NCI-H748 (cell line): ENCODE data around the gene LCN15.
A peak's percentile ranks its signal among the peaks of the same experiment; 100 is the strongest.
"Not testable (repeated sequence)": the region's sequence is repeated elsewhere in the genome, so short reads cannot be mapped to it uniquely, and the experiment has no call there.

Source experiments
- DNase-seq: peaks from one replicate; lab custom pipeline; 2025; ENCODE audit not compliant: unreplicated experiment; lab: John Stamatoyannopoulos, UW

The LCN15 gene

DNA sequence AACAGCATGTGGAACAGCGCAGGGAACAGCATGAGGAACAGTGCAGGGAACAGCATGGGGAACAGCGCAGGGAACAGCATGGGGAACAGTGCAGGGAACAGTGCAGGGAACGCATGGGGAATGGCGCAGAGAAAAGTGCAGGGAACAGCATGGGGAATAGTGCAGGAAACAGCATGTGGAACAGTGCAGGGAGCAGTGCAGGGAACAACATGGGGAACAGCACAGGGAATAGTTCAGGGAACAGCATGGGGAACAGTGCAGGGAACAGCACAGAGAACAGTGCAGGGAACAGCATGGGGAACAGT lies 8.2 kb downstream of the LCN15 start:
- DNase-seq, result no peak

DNA sequence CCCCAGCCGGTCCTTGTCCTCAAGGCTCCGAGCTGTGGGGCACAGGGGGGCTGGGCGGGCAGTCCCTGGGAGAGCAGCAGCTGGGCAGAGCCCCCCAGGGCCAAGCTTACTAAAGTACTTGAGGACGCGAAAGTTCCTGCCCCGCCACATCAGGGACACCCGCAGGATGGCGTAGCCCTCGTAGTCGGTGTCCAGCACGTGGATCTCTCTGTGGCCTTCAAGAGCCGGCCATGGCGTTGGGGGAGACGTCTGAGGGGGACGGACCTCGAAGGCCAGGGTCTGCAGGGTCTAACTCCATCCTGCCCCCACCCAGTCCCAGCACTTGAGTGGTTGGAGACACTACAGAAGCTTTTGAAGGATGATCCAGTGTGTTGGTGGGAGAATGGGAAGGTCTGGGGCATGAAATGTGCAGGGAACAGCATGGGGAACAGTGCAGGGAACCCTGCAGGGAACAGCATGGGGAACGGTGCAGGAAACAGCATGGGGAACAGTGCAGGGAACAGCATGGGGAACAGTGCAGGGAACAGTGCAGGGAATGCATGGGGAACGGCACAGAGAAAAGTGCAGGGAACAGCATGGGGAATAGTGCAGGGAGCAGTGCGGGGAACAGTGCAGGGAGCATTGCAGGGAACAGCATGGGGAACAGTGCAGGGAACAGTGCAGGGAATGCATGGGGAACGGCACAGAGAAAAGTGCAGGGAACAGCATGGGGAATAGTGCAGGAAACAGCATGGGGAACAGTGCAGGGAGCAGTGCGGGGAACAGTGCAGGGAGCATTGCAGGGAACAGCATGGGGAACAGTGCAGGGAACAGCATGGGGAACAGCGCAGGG lies 8.8 kb downstream of the LCN15 start:
- not testable (repeated sequence) for DNase-seq

DNA sequence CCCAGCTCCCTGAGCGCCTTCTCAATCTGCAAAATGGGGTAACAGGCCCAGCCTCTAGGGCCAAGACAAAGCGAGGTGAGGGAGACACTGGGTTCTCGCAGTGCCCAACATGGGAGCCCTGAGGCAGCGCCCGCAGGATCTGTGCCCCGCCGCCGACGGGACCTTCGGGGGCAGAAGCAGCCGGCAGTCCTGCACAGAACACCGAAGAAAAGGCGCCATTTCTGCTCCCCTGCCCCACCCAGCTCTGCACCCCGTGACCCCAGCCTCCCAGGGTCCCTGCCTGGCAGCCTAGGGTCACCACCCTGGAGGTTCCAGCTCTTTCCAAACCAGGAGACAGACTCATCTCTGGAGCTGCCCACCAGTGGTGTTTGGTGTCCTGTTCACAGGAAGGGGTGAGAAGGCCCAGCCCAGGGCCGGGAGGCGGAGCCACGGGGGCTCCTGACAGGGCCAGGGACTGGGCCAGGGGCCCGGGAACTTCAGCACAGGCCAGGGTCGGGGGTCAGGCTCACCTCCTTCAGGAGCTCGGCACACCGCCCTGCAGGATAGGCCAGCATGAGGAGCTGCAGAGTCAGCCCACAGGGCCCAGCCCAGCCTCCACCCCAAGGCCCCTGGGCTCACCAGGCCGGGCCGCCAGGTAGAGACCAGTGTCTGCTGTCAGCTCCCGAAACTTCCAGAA lies 9.6 kb downstream of the LCN15 start:
- no peak for DNase-seq

DNA sequence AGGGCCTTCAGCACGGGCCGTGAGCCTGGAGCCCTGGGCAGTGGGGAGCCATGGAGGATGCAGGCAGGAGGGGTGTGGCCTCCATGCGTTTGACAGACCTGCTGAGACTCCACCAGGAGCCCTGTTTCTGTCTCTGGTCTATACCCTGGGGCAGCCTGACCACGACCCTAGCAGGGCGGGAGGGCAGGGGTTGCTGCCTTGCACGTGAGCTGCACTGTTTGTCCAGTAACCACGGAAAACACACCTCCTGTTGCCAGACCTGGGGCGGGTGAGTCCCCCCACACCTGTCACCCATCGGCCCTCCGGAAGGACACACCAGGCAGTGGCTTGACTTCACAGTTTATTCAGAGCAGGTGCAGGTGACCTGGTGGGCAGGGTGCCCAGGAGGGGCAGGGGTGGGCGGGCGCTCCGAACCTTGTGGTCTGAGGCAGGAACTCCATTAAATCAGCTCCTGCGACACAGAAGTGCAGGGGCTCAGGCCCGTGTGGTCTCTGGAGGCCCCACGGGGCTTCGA lies 10.2 kb downstream of the LCN15 start:
- DNase-seq, result peak; percentile 36

DNA sequence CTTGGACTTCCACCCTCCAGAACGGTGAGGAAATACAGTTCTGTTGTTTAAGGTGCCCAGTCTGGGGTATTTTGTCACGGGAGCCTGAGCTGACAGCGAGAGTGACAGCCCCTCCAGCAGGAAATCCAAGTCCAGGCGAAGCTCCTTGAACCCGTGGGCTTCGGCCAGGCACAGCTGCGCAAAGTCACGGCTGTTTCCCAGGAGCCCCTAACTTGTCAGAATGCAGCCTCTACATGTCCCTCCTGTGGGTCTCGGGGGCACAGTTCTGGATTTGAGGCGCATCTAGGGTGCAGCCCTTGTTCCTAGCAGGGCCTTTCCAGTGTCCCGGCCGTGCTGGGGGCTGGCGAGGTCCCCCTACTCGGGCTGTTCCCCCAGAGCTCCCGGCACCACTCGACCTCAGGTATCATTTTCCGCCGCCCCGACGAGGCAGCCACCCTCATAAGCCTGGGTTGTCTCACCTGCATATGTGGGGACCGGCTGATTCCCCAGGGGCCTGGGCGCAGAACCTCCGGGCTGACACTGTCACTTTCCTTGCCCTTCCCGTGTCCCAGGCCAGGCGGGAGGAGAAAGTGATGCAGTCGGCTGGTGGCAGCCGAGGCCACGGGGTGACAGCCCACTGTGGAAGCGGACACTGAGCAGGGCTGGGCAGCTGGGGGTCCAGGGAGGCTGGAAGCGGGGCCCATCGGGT lies 10.8 kb downstream of the LCN15 start:
- no peak for DNase-seq

DNA sequence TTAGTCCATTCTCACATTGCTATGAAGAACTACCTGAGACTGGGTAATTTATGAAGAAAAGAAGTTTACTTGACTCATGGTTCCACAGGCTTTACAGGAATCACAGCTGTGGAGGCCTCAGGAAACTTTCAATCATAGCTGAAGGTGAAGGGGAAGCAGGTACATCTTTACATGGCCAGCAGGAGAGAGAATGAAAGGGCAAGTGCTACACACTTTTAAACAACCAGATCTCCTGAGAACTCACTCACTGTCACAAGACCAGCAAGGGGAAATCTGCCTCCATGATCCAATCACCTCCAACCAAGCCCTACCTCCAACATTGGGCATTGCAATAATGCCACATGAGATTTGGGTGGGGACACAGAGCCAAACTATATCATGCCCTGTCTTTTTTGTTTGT lies 12.5 kb downstream of the LCN15 start:
- DNase-seq, result no peak

DNA sequence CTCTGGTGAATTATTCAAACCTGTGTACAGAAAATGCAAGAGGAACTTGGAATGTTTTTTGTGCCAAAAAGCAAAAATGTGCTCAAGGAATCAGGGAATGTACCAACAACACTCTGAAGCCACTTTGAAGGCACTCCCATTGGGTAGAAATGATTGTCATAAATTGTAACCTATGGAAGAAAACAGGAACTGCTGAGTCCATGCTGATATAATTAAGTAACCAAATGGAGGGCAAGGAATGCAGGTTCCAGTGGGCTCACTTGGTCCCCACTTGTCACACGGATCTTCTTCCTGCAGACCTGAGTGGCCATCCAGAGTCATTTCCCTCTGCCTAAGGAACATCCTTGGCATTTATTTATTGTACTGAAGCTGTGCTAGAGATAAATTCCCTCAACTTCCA lies 13.1 kb downstream of the LCN15 start:
- no peak for DNase-seq

DNA sequence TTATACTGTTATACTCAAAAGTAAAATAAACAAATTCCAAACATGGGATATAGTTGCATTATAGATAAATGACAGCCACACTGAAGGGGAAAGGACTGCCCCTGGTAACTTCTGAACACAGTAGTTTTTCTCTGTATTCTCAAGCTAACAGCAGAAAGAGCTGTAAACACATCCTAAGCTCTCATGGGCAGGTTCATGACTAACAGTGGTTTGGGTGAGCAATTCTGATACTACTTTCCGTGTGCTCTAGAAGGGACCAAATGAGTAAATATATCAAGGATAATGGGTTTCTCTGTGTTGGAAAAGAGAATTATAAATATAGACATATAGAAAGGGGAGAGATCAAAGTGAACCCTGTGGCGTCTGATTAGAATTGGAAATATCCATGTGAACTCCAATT lies 13.8 kb downstream of the LCN15 start:
- no peak for DNase-seq

DNA sequence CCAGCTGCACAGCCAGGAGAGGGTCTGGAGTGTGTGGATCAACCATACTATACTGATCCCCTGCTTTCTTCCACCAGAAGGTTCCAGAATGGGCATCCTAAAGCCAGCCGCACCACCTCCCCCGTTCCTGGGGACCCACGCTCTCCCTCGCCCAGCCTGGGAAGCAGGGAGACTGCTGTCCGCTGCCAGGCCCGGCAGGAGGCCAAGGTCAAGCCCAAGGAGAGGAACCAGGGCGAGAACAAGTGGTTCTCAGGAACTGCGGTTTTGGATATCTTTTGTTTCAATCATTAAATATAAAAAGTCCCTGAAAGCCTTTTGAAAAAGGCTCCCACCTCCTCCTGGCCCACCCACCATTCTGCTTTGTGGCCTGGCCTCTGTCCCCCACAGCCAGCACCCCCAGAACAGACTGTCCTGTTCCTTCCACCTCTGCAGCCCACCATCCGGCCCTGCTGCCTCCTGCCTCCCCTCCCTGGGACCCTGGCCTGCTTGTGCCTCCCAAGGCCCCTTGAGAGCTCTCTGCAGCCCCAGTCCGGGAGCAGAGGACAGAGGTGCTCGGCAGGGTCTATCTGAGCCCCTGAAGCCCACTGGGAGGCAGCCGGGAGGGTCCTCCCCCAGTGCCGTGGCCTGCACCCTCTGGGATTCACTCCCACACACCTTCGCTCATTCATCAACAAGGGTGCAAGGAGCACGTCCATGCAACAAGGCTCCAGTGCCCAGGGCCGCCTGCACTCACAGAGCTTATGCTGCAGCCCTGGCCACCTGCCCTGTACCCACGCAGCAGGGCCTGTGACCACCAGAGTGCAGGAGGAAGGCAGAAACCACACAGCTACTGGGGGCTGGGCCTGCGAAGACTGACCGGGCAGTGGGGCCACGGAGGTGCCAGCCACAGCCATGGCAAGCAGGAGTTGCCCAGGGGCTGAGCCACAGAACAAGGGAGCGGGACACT lies 15.4 kb downstream of the LCN15 start:
- DNase-seq, result no peak

DNA sequence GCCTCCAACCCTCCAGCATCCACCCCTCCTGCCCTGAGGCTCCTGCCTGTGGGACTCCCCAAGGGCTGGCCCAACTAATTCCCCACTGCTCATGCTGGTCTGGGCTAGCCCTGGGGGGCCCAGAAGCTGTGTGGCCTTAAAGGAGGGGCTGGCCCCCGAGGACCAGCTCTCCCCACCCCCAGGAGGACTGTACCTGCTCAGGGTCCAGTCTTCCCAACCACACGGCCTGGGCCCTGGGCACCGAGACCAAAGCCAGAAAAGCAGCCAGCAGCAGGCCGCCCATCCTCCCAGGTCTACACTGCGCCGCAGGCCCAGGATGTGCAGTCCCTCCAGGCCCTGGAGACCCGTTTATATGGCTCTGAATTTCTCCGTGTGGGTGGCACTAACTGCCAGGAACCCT lies 16.1 kb downstream of the LCN15 start, which contains the start of gene LCN6:
Gene LCN6, minus strand, starts transcription at position 325 of the 400 bp plus-strand sequence. Its CDS starts 42 bp downstream, at position 283.
- no peak for DNase-seq

DNA sequence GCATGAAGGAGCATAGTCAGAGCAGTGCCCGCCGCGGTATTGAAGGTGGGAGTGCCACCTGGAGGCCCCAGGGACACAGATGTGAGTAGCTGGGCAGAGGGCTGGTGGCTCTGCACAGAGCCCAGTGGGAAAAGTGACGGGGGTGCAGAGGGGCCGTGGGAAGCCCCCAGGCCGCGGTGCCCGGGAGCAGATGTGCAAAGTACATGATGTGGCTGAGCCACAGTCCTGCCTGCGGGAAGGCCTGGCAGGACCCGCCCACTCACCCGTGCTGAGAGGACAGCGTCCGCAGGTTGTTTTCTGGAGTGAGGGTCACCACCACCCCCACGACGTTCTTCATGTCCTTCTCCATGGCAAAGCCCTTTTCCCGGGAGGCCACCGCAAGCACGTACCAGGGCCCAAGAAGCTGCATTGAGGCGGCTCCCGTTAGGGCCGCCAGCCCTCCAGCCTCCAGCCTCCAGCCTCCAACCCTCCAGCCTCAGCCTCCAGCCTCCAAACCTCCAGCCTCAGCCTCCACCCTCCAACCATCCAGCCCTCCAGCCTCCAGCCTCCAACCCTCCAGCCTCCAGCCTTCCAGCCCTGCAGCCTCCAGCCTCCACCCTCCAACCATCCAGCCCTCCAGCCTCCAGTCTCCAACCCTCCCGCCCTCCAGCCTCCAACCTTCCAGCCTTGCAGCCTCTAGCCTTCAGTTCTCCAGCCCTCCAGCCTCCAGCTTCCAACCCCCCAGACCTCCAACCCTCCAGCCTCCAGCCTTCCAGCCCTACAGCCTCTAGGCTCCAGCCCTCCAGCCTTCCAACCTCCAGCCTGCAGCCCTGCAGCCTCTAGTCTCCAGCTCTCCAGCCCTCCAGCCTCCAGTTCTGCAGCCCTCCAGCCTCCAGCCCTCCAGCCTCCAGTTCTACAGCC lies 16.9 kb downstream of the LCN15 start:
- no peak for DNase-seq

DNA sequence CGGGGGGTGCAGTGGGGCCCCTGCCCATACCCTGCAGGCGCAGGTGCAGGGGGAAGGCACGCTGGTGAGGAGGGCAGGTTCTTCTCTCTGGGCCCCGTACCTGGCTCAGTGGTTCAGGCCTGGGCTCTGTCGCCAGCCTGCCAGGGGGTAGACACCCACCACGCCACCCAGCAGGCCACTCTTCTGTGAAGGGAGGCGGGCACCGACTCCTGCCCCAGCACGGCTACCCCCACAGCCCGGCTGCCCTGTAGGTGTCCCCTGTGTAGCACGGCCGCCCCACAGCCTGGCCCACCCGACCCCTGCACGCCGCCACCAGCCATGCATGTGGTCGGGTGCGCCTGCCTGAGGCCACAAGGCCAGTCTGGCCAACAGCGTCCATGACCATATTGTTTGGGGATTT lies 17.7 kb downstream of the LCN15 start:
- DNase-seq, result no peak

DNA sequence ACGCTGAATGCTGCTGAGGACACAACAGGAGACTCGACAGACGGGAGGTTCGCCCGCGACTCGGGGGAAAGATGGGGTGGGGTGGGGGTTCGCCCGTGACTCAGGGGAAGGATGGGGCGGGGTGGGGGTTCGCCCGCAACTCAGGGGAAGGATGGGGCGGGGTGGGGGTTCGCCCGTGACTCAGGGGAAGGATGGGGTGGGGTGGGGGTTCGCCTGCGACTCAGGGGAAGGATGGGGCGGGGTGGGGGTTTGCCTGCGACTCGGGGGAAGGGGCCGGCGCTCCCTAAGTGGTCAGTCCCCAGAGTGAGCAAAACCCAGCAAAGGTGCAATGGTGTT lies 18.2 kb downstream of the LCN15 start:
- no peak for DNase-seq

DNA sequence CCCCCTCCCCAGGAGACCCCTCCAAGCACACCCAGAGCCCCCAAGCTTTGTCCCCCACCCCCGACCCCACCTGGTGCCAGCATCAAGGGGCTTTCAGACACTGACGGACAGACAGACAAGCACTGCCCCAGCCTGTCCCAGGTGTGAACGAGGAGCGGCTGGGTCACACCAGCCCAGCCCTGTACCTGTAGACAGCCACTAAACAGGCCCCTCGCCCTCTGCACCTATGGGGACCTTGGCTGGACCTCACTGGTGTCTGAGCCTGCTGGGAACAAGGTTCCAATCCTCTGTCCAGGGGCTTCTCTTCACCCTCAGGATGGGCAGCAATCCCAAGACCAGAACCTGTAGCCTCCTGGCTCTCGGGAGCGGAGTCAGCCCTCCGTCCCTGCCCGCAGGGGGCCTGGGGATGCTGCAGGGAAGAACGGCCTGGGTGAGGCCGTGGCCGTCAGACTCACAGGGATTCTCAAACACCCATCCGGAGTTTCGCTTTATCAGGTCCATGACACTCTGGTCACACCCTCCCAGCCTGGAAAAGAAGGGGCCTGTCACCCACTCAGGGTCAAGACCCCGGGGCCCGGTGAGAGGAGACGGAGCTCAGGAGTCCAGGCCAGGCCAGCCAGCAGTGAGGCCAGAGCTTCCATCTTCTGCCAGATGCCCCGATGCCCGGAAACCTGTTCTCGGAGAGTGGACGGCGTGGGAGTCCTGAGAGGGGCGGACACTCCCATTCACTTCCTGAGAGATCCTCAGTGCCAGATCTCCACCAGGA lies 18.7 kb downstream of the LCN15 start:
- no peak for DNase-seq

DNA sequence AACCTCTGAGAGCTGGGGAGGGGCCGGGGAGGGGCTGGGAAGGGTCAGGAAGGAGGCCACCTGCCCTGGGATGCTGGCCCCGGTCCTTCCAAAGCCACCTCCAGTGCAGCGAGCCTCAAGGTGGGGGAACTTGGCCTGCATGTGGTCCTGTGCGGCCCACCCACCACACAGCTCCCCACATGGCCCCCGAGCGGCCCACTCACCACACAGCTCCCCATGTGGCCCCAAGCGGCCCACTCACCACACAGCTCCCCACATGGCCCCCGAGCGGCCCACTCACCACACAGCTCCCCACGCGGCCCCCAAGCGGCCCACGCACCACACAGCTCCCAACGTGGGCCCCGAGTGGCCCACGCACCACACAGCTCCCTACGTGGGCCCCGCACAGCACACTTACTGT lies 19.5 kb downstream of the LCN15 start:
- no peak for DNase-seq

DNA sequence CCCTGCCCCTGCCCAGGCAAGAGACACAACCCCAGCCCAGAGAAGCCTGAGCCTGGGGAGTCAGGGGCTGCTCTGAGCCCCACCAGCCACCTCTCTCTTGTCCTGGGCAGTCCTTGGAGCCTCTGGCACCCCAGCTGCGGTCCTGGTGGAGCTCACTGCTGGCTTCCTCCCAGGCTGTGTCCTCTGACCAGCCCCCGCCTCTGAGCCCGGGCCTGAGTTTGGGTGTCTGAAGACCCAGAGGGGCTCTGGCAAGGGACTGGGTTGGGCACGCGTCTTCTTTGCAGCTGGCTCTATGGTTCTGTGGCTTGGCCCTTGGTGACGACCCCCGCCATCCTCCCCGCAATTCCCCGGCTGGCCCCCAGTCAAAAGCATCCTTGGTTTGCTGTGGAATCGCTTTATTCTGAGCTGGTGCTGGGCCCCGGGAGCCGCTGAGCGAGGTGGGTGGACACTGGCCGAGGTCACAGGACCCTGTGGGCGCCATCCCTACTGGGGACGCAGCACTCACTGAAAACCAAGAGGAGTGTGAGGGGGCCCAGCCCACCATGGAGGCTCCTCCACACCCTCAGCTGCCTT lies 20.6 kb downstream of the LCN15 start:
- DNase-seq, result no peak

DNA sequence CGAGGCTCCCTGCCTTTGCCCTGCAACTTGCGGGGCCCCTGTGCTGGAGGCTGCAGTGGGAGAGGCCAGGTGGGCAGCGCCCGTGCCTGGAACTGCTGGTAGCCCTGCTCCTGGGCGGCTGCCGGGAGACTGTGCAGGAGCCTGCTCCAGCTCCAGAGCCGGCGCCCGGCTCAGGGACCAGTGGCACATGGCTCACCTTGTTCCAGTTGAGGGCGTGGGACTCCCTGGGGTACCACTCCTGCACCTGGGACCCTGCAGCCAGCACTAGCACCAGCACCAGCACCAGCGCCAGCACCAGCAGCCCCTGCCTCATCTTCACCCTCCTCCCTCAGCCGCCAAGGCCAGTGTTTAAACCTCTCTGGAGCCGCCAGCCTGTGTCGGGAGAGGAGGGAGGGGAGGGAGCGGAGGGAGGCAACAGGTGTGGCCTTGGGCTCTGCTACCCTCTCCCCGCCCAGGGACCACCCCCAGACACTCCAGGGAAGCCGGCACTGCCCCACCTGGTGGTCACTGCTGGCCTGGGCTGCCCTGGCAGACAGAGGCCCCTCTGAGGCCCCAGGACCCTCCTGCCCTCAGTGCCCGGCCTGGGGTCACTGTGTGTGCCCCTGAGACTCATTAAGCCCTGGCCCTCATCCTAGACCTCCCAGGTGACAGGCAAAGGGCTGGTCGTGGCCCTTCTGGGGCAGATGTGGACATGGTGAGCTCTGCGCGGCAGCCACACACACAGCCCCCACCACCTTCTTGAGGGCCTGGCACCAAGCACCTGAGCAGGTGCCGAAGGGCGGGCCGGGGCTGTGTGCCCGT lies 21.5 kb downstream of the LCN15 start, which contains the start of gene LCN10:
Gene LCN10, minus strand, starts transcription at position 350 of the 801 bp plus-strand sequence. Its CDS starts 37 bp downstream, at position 313.
- DNase-seq, result peak; percentile 31
